ENCODE results near the gene SSR2.

DNA sequence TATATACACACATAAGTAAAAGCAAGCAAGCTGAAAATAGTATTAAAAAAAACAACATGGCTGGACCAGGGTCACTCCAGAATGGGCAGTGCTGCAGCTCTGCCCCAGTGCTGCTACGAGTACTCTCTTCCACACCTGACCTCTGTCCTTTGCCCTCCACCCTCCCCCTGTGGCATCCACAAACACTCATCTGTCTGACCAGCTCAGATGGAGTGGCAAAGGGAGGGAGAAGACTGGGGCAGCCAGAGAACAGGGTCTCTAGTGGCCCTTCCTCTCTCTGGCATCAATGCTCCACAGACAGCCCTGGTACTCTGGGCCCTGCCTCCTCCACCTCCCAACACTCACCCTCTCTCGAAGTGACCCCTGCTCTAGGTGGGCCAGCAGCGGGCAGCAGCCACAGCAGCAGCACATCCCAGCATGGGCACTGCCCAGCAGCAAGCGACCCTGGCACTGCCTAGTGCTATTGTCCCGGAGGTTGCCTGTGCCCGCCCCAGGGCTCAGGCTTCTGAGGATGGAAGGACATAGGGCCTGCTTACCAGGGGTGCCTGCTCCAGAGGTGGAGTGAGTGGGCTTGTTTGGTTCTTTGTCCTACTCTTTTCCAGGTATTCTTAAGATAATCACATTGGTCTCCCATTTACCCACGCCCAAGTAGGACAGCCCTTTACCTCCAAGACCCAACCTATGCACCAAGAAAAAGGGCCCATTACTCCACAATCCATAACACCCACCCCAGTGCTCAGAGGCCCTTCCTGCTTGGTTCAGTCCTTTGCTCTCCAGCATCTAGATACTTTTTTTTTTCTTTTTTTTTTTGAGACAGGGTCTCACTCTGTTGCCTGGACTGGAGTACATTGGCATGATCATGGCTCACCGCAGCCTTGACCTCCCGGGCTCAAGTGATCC, 48.6 kb downstream of the SSR2 start:
- TF ChIP-seq EP300 (IDR thresholded peaks at IDR 0.05) (no peak), POLR2A (IDR thresholded peaks at IDR 0.05) (no peak), POLR2AphosphoS5 (IDR thresholded peaks at IDR 0.05) (no peak)
- TF ChIP-seq, protein P1, sequence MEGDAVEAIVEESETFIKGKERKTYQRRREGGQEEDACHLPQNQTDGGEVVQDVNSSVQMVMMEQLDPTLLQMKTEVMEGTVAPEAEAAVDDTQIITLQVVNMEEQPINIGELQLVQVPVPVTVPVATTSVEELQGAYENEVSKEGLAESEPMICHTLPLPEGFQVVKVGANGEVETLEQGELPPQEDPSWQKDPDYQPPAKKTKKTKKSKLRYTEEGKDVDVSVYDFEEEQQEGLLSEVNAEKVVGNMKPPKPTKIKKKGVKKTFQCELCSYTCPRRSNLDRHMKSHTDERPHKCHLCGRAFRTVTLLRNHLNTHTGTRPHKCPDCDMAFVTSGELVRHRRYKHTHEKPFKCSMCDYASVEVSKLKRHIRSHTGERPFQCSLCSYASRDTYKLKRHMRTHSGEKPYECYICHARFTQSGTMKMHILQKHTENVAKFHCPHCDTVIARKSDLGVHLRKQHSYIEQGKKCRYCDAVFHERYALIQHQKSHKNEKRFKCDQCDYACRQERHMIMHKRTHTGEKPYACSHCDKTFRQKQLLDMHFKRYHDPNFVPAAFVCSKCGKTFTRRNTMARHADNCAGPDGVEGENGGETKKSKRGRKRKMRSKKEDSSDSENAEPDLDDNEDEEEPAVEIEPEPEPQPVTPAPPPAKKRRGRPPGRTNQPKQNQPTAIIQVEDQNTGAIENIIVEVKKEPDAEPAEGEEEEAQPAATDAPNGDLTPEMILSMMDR (IDR thresholded peaks at IDR 0.05), result no peak

Data from upper lobe of left lung (tissue), 4 donors.